Ectodermal cell (in vitro differentiated cells): ENCODE measurements around the gene UCK2.

ENCODE experiments used
- H3K27ac ChIP-seq: 2 replicates; pipeline ENCODE4 v1.7.0; 2013; ENCODE audit warnings: mild to moderate bottlenecking, low read depth, low read length; ENCODE audit not compliant: insufficient read depth, poor library complexity, severe bottlenecking
- H3K27me3 ChIP-seq: 2 replicates; pipeline ENCODE4 v1.7.0; 2013; ENCODE audit warnings: mild to moderate bottlenecking, low read length; ENCODE audit not compliant: insufficient read depth, control insufficient read depth, poor library complexity, severe bottlenecking
- H3K36me3 ChIP-seq: one replicate; pipeline ENCODE4 v1.7.0; 2013; ENCODE audit warnings: low read length; ENCODE audit not compliant: control insufficient read depth, insufficient read depth
- H3K4me1 ChIP-seq: one replicate; pipeline ENCODE4 v1.7.0; 2013; ENCODE audit warnings: low read length; ENCODE audit not compliant: control insufficient read depth, insufficient read depth
- H3K4me3 ChIP-seq: 2 replicates; pipeline ENCODE4 v1.7.0; 2013; ENCODE audit warnings: low read depth, low read length, control low read depth; ENCODE audit not compliant: insufficient read depth
- H3K9me3 ChIP-seq: 2 replicates; pipeline ENCODE4 v1.7.0; 2013; ENCODE audit warnings: mild to moderate bottlenecking, low read length, moderate library complexity; ENCODE audit not compliant: control insufficient read depth
- WGBS, 2 experiments: methylation state at CpG; one replicate each; pipeline ENCODE4 v1.1.7; 2013; ENCODE audit warnings: missing lambda C conversion rate in 2 of 2; 5-methylcytosine and 5-hydroxymethylcytosine counted together

Gene UCK2

DNA sequence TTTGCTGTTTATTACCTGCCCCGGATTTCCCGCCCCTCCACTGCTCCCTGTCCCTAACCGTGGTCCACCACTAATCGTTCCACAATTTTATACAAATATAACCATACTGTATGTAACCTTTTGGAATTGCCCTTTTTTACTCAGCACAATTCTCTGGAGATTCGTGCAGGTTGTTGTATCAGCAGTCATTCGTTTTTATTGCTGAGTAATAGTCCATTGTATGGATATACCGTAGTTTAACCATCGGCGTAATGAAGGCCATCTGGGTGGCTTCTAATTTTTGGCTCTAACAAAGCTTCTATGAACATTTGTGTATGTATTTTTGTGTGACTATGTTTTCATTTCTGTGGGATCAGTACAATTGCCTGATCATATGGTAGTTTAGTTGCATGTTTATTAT, 50.0 kb downstream of the UCK2 start:
- Histone ChIP-seq H3K27ac (no peak overlapping the region), H3K4me3 (no peak overlapping the region), H3K36me3 (peaks cover 9% of the 10 kb centered on the region), H3K4me1 (no peaks in the 10 kb centered on the region), H3K9me3 (no peaks in the 10 kb centered on the region), H3K27me3 (no peaks in the 10 kb centered on the region)
- 95 to 98% methylated on average over 9 of the region's 9 CpGs for WGBS, 2 experiments

DNA sequence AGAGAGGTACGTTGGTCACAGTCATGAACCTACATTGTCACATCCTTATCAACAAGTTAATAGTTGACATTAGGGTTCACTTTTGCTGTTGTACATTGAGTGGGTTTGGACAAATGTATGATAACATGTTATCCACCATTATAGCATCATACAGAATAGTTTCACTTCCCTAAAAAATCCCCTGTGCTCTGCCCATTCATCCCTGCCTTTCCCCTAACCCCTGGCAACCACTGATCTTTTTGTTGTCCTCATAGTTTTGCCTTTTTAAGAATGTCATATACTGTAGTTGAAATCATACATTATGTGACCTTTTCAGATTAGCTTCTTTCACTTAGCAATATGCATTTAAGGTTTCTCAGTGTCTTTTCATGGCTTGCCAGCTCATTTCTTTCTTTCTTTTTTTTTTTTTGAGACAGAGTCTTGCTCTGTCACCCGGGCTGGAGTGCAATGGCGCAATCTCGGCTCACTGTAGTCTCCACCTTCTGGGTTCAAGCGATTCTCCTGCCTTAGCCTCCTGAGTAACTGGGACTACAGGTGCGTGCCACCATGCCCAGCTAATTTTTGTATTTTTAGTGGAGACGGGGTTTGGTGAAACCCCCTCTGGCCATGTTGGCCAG, 50.6 kb downstream of the UCK2 start:
- WGBS, 2 experiments = 89 to 97% methylated on average over 6 to 7 of the region's 7 CpGs
- Histone ChIP-seq H3K4me1 (no peaks in the 10 kb centered on the region), H3K36me3 (peaks cover 9% of the 10 kb centered on the region), H3K9me3 (no peaks in the 10 kb centered on the region), H3K4me3 (no peak overlapping the region), H3K27me3 (no peaks in the 10 kb centered on the region), H3K27ac (no peak overlapping the region)

DNA sequence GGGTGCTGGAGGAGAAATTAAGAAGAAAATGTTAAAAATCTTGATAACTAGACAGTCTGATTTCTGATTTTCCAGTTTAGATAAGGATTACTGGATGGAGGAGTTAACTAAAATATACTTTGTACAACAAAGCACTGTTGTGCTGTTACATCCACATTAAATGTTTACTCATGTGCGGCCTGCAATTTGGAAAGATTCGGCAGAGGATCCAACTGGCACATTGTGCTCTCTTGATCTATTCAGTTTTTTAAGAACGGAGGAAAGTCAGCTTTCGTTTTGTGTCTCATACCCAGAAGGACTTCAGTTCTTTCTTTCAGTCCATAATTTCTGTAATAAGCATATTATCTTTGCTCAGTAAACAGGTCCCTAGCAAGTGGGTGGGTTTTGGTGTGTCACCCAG, 52.5 kb downstream of the UCK2 start:
- no peak overlapping the region for H3K27ac ChIP-seq
- no peaks in the 10 kb centered on the region for H3K27me3 ChIP-seq
- 95 to 96% methylated on average over 4 of the region's 4 CpGs for WGBS, 2 experiments
- H3K4me1 ChIP-seq = peaks cover 11% of the 10 kb centered on the region
- H3K4me3 ChIP-seq = no peak overlapping the region
- H3K36me3 ChIP-seq = peaks cover 9% of the 10 kb centered on the region
- no peaks in the 10 kb centered on the region for H3K9me3 ChIP-seq

DNA sequence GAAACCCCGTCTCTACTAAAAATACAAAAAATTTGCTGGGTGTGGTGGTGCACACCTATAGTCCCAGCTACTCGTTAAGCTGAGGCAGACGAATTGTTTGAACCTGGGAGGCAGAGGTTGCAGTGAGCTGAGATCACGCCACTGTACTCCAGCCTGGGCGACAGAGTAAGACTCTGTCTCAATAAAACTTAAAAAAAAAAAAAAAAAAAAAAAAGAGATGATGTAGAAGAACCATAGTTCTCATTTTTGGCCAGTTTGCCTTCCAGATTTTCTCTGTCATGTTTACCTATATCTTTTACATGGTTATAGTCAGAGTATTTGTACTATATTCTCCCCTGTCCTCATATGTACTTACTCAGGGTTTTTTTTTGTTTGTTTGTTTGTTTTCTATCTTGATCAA, 53.6 kb downstream of the UCK2 start:
- peaks cover 12% of the 10 kb centered on the region for H3K4me1 ChIP-seq
- WGBS, 2 experiments = 82 to 98% methylated on average over 5 of the region's 5 CpGs

DNA sequence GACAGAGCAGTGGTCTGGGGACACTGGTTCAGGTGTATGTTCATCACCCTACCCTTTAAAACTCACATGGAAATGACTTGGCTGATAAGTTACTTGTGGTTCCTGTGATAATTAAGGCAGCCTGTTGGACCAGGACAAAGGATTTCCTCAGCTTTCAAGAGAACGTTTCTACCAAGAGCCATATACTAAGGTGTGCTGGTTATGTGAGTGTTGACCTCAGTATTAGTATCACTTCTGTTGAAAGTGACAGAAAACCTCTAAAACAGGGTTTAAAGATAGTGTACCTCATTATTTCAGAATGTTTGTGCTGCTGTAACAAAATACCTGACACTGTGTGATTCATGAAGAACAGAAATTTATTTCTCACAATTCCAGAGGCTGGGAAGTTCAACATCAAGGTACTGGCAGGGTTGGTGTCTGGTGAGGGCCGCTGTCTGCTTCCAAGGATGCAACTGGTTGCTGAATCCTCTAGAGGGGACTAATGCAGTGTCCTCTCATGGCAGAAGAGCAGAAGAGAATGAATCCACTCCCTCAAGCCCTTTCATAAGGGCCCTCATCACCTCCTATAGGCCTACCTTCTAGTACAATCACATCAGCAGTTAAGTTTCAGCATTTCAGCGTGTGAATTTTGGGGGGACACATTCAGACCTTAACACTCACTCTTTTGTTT, 54.9 kb downstream of the UCK2 start:
- no peak overlapping the region for H3K27ac ChIP-seq
- H3K4me3 ChIP-seq = no peak overlapping the region
- H3K27me3 ChIP-seq = no peaks in the 10 kb centered on the region
- WGBS, 2 experiments = 89 to 92% methylated on average over 3 of the region's 3 CpGs
- H3K9me3 ChIP-seq = no peaks in the 10 kb centered on the region
- peaks cover 8% of the 10 kb centered on the region for H3K36me3 ChIP-seq
- peaks cover 12% of the 10 kb centered on the region for H3K4me1 ChIP-seq

More for the DNA sequence above, 53.6 kb downstream of the UCK2 start:
- H3K27ac ChIP-seq = no peak overlapping the region
- H3K4me3 ChIP-seq = no peak overlapping the region
- H3K9me3 ChIP-seq = no peaks in the 10 kb centered on the region
- H3K27me3 ChIP-seq = no peaks in the 10 kb centered on the region
- peaks cover 9% of the 10 kb centered on the region for H3K36me3 ChIP-seq

DNA sequence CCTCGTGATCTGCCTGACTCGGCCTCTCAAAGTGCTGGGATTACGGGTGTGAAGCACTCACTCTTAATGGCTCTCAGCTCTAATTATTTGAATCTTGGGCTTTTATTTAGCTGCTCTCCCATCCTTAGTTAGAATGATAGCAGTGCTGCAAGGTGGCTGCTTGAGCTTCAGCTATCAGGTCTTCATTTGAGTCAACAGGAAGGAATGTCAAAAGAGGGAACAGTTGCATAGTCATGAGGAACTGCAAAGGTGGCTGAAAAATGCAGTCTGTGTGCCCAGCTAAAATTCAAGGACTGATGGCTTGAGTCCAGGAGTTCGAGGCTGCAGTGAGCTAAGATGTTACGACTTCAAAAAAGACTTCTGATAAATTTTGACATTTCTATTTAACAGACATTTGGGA, 55.6 kb downstream of the UCK2 start:
- H3K36me3 ChIP-seq = peaks cover 5% of the 10 kb centered on the region

DNA sequence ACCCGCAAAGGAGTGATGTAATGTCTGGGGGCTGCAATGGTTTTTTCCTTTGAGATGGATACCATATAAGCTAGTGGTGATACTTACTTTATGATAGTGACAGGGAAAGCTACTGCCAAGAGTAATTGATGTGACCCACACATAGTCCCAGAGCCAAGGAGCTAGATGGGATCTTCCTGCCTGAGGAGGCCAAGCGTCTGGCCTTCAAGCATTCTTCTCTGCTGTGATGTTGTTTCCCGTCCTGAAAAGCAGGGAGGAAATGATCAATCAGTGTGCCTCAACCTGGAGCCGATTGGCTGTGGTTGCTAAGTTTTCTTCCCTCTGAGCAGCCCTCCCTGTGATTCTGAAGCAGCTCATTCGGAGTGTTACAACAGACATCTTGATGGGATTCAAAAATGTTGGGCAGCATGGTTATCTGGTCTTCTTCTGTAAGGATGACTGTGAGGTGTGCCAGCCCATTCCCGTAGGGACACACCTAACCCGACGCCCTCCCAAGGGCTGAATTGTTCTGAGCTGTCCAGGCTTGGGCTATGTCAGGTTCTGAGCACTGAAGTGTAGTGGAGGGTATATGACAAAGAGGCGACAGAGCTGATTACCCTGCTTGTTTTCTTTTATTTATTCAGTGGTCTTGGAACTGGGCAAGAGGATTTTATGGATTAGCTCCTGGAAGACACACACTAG, 56.7 kb downstream of the UCK2 start:
- no peak overlapping the region for H3K4me3 ChIP-seq
- H3K36me3 ChIP-seq = no peaks in the 10 kb centered on the region
- WGBS, 2 experiments = 75 to 81% methylated on average over 9 of the region's 9 CpGs
- H3K27ac ChIP-seq = peak overlapping the region; percentile 38
- H3K4me1 ChIP-seq = peaks cover 12% of the 10 kb centered on the region
- no peaks in the 10 kb centered on the region for H3K27me3 ChIP-seq
- no peaks in the 10 kb centered on the region for H3K9me3 ChIP-seq

More for the DNA sequence above, 55.6 kb downstream of the UCK2 start:
- Histone ChIP-seq H3K9me3 (no peaks in the 10 kb centered on the region), H3K4me3 (no peak overlapping the region), H3K4me1 (peaks cover 12% of the 10 kb centered on the region), H3K27ac (no peak overlapping the region), H3K27me3 (no peaks in the 10 kb centered on the region)
- WGBS, 2 experiments = 95 to 96% methylated on average over 5 of the region's 5 CpGs

DNA sequence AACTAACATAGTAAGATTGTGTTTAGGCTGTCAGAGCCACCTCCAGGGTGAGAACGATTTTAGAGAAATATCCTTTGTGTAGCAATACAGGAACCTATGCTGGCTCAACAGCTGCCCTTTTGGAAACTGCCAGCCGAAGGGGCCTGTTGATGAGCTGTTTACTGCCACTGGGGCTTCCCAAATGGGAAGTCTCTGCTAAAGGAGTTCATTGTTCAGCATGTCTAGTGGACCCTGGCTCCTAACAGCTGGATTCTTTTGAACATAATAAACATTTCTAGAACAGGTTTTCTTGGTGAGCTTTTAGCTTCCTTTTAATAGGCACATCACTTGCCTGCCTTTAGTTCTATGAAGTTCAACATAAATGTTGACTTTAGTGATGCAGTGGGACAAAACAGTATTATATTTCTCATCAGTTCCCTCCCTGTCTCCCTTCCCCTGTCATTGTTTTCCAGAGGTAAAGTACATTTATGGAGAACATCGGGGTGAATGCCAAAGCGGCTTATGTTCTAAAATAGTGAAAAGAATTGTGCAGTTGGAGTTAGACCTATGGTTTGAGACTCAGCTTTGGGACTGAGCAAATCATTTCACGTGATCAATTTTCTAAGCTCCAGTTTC, 57.4 kb downstream of the UCK2 start:
- peaks cover 12% of the 10 kb centered on the region for H3K4me1 ChIP-seq
- no peaks in the 10 kb centered on the region for H3K27me3 ChIP-seq
- no peaks in the 10 kb centered on the region for H3K9me3 ChIP-seq
- H3K27ac ChIP-seq = peak overlapping the region; percentile 38
- no peak overlapping the region for H3K4me3 ChIP-seq
- H3K36me3 ChIP-seq = no peaks in the 10 kb centered on the region
- 86 to 88% methylated on average over 5 of the region's 5 CpGs for WGBS, 2 experiments

DNA sequence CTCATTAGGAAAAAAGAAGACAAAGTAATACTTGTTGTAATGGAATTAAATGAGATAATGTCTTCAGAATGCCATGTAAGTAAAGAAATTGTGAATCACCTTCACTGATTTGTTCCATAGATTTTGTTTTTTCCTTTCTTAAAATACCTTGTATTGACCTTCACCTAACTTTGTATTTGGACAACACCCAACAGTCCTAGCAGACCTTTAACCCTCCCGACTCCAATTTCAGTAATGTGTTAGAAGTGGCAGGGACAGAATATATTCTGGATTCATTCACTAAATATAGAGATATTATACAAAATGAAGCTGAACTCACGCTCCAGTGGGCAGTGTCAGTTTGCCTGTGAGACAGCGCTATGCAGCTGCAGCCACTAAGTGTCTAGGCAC, 57.9 kb downstream of the UCK2 start:
- no peak overlapping the region for H3K27ac ChIP-seq
- no peaks in the 10 kb centered on the region for H3K27me3 ChIP-seq
- WGBS, 2 experiments = 89 to 93% methylated on average over 2 of the region's 3 CpGs
- H3K4me1 ChIP-seq = peaks cover 12% of the 10 kb centered on the region
- no peaks in the 10 kb centered on the region for H3K9me3 ChIP-seq
- no peak overlapping the region for H3K4me3 ChIP-seq
- H3K36me3 ChIP-seq = no peaks in the 10 kb centered on the region

DNA sequence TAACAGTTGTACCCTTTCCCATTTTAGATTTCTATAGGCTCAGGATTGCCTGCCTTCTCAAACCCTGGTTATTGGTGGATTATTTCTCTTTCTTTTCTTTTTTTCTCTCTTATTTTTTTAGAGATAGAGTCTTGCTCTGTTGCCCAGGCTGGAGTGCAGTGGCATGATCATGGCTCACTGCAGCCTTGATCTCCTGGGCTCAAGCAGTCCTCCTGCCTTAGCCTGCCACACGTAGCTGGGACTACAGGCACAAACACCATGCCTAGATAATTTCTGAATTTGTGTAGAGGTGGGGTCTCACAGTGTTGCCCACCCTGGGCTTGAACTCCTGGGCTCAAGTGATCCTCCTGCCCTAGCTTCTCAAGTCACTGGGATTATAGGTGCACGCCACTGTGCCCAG, 58.8 kb downstream of the UCK2 start:
- Histone ChIP-seq H3K9me3 (no peaks in the 10 kb centered on the region), H3K36me3 (peaks cover 4% of the 10 kb centered on the region), H3K27ac (no peak overlapping the region), H3K27me3 (no peaks in the 10 kb centered on the region), H3K4me3 (no peak overlapping the region), H3K4me1 (peaks cover 12% of the 10 kb centered on the region)
- 92 to 93% methylated on average over 2 of the region's 2 CpGs for WGBS, 2 experiments
